Inflammatory macrophage treated with lipopolysaccharide for 4 hours (primary cell): ENCODE results near the gene REEP1.
"Not testable (repeated sequence)": the region's sequence is repeated elsewhere in the genome, so short reads cannot be mapped to it uniquely, and the experiment has no call there.

Experiments
- DNase-seq: peaks from one replicate; pipeline ENCODE4 v3.0.0-alpha.2; 2020

Gene REEP1

GRCh38 chr2:86337244-86337835 is at the start of gene REEP1:
Gene REEP1, minus strand, starts transcription at chr2:86337626. Its CDS starts 116 bp downstream, at chr2:86337510.
- no peak for DNase-seq

GRCh38 chr2:86383844-86384243 is 46.4 kb upstream of the REEP1 start:
- no peak for DNase-seq

GRCh38 chr2:86382698-86383097 is 45.3 kb upstream of the REEP1 start:
- no peak for DNase-seq

- no peak for DNase-seq
These were observed 44.7 kb upstream of the REEP1 start for GRCh38 chr2:86382108-86382507.

GRCh38 chr2:86378469-86378868 is 41.0 kb upstream of the REEP1 start:
- DNase-seq = no peak

DNA sequence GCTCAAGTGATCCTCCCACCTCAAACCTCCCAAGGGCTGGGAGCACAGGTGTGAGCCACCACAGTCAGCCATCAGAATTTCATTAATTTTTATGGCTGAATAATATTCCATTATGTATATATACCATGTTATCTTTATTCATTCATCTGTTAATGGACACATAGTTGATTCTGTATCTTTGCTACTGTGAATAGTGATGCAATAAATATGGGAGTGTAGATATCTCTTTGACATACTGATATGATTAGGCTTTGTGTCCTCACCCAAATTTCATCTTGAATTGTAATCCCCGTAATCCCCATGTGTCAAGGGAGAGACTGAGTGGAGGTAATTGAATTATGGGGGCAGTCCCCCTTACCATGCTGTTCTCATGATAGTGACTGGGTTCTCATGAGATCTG is 38.2 kb upstream of the REEP1 start:
- DNase-seq = no peak

DNA sequence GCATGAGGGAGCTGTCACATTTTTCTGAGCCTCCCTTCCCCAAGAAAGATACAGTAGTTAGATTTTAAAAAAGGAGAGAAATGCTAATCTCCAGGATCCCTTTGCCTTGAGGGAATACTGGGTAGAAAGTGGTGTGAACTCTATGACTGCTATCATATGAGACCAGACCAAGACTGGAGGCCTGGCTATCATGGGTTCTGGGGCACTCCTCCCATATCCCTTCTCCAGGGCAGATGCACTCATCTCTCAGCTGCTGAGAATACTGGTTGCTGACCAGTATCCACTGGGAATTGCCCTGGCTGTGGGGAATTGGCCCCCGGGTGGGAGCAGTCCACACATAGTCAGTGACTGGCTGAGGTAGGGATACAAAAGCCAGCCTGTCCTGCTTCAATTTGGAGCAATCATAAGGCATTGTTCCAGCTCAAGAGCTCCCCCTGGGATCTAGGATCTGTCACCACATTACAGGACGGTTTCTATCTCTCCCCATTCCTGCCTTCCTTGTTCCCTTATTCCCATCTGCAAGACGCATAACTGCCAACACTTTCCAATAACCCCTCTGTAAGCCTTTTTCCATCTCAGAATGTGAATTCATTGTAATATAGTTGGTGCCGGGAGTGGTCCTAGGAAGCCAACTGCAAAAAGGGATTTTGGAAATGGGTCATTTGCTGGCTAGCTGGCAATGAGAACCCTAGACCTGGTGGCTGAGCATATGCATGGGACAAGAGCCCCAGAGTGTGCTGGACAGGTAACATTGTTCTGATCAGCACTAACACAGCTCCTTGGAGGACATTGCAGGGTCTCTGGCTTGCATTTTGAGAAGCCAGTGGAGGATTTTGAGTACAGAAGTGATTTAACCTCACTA is 35.4 kb upstream of the REEP1 start:
- peak; percentile 51 for DNase-seq

DNA sequence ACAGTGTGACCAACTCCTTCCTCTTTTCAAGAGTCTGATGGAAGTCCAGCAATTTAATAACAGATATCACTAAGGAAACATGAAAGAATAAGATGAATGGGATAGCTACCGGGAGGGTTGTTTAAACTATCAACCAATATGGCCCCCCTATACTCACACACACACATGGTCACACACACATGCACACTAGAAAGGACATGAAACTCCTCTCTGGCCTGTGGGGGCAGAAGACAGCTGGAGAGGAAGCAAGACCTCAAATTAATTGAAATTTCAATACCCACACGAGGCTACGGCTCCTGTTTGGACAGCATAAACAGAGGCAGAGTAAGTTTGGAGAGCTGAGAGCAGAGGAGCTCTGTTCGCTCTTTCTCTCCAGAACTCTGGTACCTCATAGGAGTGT is 34.7 kb upstream of the REEP1 start:
- DNase-seq = no peak

DNA sequence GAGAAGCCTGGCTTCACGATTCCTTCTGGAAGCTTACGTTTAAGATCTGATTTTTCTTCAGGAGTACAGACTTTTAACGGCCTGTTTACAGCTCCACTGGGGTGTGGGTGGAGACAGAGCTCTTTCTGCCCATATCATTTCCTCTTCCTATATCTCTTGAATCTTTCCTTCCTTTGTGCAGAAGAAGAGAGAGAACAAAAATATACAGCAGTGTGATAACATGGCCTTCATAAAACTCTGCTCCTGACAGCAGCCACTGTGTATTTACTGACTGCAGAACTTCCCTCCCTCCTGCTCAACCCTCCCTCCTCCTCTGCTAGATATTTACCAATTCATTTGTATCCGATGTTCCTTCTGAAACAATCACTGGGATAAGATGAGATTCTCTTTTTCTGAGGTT is 34.1 kb upstream of the REEP1 start:
- no peak for DNase-seq

DNA sequence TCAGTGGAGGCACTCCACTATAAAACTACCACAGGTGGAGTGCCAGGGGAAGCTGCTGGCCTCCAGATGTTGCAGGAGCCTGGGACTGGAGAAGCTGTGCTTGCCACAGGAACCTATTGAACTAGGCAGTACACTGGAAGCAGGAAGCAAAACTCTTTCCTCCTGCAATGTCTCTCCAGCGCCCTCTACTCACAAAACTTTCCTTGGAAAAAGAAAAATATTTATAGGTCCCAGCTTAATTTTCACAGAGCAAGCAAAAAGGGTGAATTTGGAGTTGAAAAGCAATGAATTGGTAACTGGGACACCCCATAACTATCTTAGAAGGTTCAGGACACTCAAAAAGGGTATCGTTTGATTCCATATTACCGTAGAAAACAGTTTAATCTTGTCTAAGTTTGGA is 33.2 kb upstream of the REEP1 start:
- DNase-seq = no peak

DNA sequence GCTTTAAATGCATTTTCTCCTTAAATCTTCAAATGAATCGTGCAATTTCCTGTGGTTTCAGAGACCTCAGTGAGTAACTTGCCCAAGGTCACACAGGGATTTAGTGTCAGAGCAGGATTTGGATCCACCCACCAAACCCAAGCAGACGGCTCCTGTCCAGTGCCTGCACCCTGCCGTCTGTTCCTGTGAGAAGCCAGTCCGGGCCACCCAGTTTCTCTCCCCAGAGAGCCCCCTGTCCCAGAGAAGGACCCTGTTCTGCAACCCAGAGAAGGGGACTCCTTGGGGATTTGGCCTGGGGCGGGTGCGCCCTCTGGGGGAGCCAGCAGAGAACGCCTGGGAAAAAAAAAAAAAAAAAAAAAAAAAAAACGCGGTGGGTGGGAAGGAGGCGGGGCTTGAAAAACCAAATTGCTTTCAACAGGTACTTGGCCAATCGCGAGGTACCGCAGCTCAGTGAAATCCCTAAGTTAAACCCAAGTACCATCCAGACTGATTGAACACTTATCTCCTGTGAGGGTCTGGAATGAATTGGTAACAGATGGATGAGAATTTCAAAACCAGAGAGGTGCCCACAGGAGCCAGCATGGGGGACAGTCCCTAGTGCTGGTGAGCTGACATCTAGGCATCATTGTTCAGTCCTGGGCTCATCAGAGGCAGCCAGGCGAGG is 30.9 kb upstream of the REEP1 start:
- peak; percentile 48 for DNase-seq

DNA sequence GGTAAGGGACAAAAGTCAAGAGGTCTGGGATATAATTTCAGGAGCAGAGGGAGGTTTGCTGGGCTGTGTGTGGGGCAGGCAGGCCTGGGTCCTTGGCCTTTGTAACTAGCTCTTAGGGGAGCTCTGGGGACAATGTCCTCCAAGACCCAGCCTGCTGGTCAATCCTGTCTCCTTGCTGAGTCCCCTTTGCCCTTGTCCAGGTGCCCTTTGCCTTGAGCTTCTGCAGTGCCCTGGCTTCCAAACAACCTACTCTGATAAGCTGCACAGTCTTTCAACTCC is 30.0 kb upstream of the REEP1 start:
- no peak for DNase-seq

DNA sequence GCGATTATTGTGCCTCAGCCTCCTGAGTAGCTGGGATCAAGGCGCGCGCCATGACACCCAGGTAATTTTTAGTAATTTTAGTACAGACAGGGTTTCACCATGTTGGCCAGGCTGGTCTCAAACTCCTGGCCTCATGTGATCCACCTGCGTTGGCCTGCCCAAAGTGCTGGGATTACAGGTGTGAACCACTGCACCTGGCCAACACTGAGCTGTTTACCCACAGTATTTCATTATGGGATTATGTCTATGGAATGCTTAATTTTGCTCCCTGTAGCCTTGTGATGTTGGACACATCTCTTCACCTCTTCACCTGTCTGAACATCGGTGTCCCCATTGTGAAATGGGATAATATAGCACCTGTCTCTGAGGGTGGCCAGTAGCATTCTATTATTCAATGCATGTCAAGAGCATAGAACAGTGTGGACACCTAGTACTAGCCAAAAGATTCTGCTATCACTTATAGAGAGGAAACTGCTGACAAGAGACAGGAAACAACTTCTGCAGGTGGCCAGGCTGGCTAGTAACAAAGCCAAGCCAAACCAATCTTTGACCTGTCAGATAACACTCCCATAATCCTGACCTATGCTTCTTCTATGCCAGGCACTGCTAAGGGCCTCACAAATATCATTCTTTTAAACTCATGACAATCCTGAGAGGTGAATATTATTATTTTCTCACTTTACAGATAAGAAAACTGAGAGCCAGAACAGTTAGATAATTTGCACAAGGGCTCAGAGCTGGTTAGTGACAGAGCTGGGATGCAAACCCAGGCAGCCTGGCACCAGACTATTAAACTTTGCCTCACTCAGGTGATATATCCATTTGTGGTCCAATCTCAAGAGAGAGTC is 29.4 kb upstream of the REEP1 start:
- DNase-seq = no peak

GRCh38 chr2:86364894-86365293 is 27.5 kb upstream of the REEP1 start:
- no peak for DNase-seq

- no peak for DNase-seq
These were observed 23.4 kb upstream of the REEP1 start for GRCh38 chr2:86360776-86361175.

DNA sequence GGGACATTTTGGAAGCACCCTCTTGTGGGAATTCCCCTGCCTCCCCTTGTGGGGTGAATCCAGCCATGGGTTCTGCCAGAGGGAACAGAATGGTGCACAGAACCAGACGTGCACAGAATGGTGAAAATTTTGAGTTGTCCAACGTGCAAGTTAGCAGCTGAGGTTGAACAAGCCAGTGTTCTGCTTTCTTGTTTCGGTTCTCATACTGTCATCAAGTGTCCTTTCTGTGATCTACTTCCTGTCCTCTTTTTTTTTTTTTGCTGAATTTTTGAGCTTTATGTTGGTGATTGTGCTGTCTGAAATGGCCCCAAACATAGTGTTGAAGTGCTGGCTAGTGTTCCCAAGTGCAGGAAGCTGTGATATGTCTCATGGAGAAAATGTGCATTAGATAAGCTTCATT is 21.5 kb upstream of the REEP1 start:
- DNase-seq = peak; percentile 89

DNA sequence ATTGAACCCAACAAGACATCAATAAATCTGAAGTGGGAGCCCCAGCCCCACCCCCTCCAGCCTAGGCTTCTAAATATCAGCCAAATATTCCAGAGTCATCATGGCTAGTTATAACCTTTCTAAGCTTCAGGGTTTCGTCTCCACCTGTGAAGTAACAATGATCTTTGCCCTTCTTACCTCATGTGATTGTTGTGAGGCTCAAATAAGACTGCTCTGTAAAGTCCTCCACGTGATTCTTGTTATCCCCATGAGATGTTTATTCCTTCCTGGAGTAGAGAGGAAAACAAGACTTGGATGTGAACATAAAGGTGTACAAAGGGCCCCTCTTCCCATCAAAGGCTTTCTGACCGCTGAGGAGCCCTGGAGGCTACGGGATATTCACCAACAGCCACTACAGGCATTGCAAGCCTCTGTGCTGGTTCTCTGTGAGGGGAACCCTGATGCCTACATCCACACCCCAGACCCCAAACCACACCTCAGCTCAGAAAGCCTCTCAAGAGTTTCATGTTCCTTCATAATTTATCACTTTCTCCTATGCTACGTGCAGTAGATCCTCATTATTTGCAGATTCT is 20.1 kb upstream of the REEP1 start:
- no peak for DNase-seq

- no peak for DNase-seq
These were observed 15.3 kb upstream of the REEP1 start for GRCh38 chr2:86352727-86353221.

DNA sequence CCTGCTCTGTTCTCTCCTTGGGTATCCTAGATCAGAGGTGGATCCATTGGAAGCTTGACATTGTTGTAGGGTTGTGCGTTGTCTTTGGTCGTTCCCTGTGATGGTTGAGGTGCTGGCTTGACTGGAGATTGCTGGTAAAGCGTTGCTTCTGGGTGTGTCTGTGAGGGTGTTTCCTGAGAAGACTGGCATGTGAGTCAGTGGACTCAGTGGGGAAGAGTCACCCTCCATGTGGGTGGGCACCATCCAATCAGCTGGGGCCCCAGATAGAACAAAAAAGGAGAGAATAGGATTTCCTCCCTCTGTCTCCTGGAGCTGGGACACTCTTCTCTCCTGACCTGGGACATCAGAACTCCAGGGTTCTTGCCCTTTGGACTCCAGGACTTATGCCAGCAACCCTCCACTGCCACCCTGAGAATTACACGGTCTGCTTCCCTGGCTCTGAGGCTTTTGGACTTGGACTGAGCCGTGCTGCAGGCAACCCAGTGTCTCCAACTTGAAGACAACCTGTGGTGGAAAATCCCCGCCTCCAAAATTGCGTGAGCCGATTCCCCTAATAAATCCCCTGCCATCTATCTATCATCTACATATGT is 14.8 kb upstream of the REEP1 start:
- no peak for DNase-seq

DNA sequence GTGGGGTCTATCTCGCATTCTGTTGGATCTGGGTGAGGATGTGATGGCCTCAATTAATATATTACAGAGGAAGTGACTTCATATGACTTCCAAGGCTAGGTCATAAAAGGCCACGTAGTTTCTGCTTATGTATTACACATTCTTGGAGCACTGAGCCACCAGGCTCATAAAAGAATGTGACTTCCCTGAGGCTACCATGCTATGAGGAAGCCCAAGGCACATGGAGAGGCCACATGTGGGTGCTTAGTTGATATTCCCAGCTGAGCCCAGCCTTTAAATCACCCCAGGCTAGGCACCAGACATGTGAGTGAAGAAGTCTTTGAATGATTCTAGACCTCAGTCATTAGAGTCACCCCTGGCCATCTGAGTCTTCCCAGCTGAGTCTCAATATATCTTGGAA is 13.3 kb upstream of the REEP1 start:
- DNase-seq = no peak

GRCh38 chr2:86347401-86347800 is 10.0 kb upstream of the REEP1 start:
- DNase-seq = no peak

- DNase-seq = not testable (repeated sequence)
These were observed 8.5 kb upstream of the REEP1 start for GRCh38 chr2:86345783-86346370.
